Colonic mucosa (tissue), 4 donors: Measurements from ENCODE around the gene CTSW. TPM values are rescaled to one million over a fixed set of nuclear protein-coding genes. Genes with fewer than 3 reads are reported as not detected.

Experiments used
- DNase-seq: peaks from one replicate; pipeline ENCODE4 v3.0.0-alpha.2; 2020
- H3K27ac ChIP-seq: fragments of 200-600 bp; one replicate; pipeline ENCODE4 v1.8.0; 2021
- H3K27me3 ChIP-seq: fragments of 200-600 bp; one replicate; pipeline ENCODE4 v1.8.0; 2021
- H3K36me3 ChIP-seq: fragments of 200-600 bp; one replicate; pipeline ENCODE4 v1.8.0; 2021
- H3K4me1 ChIP-seq: fragments of 200-600 bp; one replicate; pipeline ENCODE4 v1.8.0; 2021; ENCODE audit warnings: mild to moderate bottlenecking
- H3K4me3 ChIP-seq: fragments of 200-600 bp; one replicate; pipeline ENCODE4 v1.8.0; 2021
- H3K9ac ChIP-seq, 2 donors: one replicate each; pipeline ENCODE4 v1.7.0; 2013; ENCODE audit warnings: control low read depth in 2 of 2, low read depth in 2 of 2, low read length in 2 of 2
- H3K9me3 ChIP-seq: fragments of 200-600 bp; one replicate; pipeline ENCODE4 v1.8.0; 2021
- intact Hi-C: fragments of 100-400 bp; cut with DNase I; formaldehyde crosslinking; loops from one replicate; pipeline ENCODE4 v1.14.1; 2022
- total RNA-seq, 2 donors: library from RNA; stranded (reverse); fragmentation: NEBNext Ultra II Directional in 1 of 2; extraction: Animal tissue kit (Norgen Biotek cat#: 25700) in 1 of 2; gene quantifications; one replicate each; pipeline ENCODE4 v1.2.1, GENCODE V29; 2021
- TF ChIP-seq, protein P1 (sequence below): fragments of 200-600 bp; IDR thresholded peaks from one replicate; pipeline ENCODE4 v1.8.0; 2022; ENCODE audit warnings: antibody characterized with exemption, mild to moderate bottlenecking
- donor health status: healthy.
- donor health status: DM: no; HTN: no; CAD: no.
- donor health status: DM: no; HTN: no; CAD: no.

CTSW gene
- total RNA-seq, 2 donors from 2014 or later = 1.2 TPM

DNA sequence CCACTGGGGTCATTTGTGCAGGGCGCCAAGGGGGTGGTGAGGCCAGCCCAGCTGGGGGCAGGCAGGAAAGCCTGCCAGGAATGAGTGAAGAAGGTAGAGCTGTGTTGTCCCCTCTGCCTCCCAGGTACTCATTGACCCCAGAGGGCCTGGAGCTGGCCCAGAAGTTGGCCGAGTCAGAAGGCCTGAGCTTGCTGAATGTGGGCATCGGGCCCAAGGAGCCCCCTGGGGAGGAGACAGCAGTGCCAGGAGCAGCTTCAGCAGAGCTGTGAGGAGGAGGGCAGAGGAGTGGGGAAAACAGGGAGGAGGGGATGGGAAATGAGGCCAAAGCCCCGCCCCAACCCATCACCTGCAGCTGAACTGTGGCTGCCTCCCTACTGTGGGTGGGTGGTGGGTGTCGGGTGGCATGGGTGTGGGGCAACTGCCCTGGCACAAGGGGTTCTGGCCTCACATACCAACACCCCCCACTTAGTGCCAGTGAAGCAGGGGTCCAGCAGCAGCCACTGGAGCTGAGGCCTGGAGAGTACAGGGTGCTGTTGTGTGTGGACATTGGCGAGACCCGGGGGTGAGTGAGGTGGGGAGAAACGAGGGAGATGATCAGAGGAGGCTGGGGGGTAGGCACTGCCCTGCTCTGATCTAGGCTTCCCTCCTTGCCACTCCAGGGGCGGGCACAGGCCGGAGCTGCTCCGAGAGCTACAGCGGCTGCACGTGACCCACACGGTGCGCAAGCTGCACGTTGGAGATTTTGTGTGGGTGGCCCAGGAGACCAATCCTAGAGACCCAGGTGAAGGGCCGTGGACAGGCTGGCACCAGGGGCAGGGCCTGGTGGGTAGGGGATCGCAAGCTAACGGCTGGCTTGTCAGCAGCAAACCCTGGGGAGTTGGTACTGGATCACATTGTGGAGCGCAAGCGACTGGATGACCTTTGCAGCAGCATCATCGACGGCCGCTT, 16.4 kb upstream of the CTSW start:
- Histone ChIP-seq H3K9me3 (no peaks in the 10 kb centered on the region), H3K4me1 (peaks cover 11% of the 10 kb centered on the region), H3K9ac (peak overlapping the region in 1 of 2 donors; percentile 14), H3K4me3 (no peak overlapping the region), H3K27me3 (no peaks in the 10 kb centered on the region), H3K36me3 (peaks cover 7% of the 10 kb centered on the region), H3K27ac (no peak overlapping the region)
- intact Hi-C loops = no loop called here
- TF ChIP-seq, protein P1, sequence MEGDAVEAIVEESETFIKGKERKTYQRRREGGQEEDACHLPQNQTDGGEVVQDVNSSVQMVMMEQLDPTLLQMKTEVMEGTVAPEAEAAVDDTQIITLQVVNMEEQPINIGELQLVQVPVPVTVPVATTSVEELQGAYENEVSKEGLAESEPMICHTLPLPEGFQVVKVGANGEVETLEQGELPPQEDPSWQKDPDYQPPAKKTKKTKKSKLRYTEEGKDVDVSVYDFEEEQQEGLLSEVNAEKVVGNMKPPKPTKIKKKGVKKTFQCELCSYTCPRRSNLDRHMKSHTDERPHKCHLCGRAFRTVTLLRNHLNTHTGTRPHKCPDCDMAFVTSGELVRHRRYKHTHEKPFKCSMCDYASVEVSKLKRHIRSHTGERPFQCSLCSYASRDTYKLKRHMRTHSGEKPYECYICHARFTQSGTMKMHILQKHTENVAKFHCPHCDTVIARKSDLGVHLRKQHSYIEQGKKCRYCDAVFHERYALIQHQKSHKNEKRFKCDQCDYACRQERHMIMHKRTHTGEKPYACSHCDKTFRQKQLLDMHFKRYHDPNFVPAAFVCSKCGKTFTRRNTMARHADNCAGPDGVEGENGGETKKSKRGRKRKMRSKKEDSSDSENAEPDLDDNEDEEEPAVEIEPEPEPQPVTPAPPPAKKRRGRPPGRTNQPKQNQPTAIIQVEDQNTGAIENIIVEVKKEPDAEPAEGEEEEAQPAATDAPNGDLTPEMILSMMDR = no peak
- no peak for DNase-seq

DNA sequence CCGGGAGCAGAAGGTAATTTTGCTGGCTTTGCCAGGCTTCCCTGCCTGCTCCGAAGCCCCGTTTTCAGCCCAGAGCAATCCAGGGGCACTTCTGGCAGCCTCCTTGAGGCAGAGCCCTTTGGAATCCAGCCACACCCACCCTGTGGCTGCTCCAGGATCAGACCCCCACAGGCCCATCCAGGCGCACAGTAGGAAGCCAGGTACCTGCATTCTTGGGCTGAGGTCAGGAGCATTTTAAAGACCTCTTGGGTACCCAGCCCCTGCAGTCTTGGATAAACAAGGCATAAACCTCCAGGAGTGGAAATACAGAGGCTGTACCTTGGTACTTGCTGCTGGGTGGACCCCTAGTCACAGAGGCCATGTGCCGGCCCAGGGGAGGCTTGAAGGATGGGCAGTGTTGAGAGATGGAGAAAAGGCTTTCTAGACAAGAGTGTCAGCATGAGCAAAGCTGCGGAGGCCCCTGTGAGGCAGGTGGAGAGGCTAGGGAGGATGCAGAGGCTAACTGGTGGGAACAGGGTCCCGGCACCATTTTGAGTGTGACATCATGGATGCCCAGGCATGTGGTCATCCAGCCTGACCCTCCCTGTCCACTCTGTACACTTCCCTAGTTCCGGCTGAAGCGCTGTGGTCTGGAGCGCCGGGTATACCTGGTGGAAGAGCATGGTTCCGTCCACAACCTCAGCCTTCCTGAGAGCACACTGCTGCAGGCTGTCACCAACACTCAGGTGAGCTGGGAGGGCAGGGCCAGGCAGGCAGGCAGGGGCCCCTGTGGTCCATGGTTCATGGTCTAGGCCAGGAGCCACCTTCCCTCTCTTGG, 15.5 kb upstream of the CTSW start:
- Histone ChIP-seq H3K9ac (no peak overlapping the region), H3K27me3 (no peaks in the 10 kb centered on the region), H3K9me3 (no peaks in the 10 kb centered on the region), H3K4me1 (peaks cover 11% of the 10 kb centered on the region), H3K27ac (no peak overlapping the region), H3K36me3 (peaks cover 7% of the 10 kb centered on the region), H3K4me3 (no peak overlapping the region)
- no peak for DNase-seq
- intact Hi-C loops = no loop called here
- TF ChIP-seq, protein P1 = no peak

DNA sequence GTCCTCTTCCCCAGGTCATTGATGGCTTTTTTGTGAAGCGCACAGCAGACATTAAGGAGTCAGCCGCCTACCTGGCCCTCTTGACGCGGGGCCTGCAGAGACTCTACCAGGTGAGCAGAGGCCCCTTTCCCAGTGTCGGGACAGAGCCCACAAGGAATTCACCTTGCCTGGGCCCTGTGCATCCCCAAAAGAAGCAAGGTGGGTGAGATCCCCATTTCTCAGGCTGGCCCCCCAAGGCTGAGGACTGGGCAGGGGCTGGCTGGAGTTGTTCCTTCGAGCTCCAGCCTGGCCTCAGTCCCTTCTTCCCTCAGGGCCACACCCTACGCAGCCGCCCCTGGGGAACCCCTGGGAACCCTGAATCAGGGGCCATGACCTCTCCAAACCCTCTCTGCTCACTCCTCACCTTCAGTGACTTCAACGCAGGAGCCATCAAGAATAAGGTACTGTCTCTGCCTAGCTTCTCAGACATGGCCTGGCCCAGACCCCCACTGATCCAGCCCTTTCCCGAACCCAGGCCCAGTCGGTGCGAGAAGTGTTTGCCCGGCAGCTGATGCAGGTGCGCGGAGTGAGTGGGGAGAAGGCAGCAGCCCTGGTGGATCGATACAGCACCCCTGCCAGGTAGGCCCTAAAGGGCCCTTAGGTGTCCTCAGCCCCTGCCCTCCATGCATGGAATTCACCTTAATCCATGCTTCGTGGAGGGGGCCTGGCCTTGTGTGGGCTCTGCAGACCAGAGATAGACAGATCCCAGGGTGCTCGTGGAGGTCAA, 14.7 kb upstream of the CTSW start:
- Histone ChIP-seq H3K36me3 (peaks cover 7% of the 10 kb centered on the region), H3K9ac (no peak overlapping the region), H3K4me1 (peaks cover 11% of the 10 kb centered on the region), H3K9me3 (no peaks in the 10 kb centered on the region), H3K4me3 (no peak overlapping the region), H3K27me3 (no peaks in the 10 kb centered on the region), H3K27ac (no peak overlapping the region)
- intact Hi-C loops = no loop called here
- TF ChIP-seq, protein P1 = no peak
- no peak for DNase-seq

DNA sequence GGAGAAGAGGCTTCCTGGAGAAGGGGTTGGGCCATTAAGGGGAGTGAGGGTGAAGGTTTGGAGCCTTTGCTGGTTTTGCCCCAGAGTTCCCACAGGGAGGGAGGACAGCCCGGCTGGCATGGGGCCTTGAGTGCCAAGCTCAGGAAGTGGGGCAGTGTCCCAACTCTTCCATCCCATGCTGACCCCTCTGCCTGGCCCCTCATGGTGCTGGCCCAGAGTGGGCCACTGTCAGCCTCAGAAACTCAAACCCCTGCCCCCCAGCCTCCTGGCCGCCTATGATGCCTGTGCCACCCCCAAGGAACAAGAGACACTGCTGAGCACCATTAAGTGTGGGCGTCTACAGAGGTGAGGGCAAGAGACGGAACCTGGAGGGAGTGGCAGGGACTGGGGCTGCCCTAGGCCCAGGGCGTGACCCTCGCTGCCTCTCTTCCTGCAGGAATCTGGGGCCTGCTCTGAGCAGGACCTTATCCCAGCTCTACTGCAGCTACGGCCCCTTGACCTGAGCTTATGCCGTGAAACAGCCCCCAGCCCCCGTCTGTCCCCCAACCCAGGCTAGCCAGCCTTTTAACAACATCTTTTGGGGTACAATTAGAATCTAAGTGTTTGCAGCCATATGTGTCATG, 14.0 kb upstream of the CTSW start:
- intact Hi-C loops = no loop called here
- Histone ChIP-seq H3K27me3 (no peaks in the 10 kb centered on the region), H3K27ac (no peak overlapping the region), H3K9me3 (no peaks in the 10 kb centered on the region), H3K36me3 (peaks cover 7% of the 10 kb centered on the region), H3K9ac (no peak overlapping the region), H3K4me3 (no peak overlapping the region), H3K4me1 (peaks cover 11% of the 10 kb centered on the region)
- DNase-seq = no peak
- TF ChIP-seq, protein P1 = no peak
